ENCODE measurements around the gene SYNGR2.

The SYNGR2 gene

DNA sequence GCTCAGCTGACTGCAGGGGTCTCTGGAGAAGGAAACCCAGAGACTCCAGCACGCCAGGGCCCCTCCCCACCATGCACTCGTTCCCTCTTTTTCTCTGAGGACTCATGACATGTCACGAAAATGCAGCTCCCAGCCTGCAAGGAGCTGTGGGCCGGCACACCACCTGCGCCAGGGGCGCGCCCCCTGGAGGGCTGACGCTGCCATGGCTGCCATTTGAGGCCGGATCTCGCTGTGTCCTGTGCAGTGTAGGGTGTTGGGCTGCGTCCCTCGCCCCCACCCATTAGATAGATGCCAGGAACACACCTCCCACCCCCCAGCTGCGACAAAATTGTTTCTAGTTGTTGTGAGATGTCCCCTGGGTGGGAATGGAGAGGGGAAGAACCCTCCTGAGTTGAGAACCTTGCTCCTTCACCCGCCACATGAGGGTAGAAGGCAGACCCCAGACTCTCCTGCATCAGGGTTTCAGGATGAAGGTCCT lies 8.2 kb downstream of the SYNGR2 start:
- Histone ChIP-seq H3K36me3 (ENCODE audit: control insufficient read depth in 2 of 2, insufficient read depth in 1 of 2, low read length in 2 of 2) (peaks cover 29 to 85% of the 10 kb centered on the region in 2 experiments), H3K4me3 (ENCODE audit: low read depth, low read length) (no peak overlapping the region), H3K27ac (ENCODE audit: extremely low read depth, low read depth, low read length) (no peak overlapping the region), H3K4me1 (ENCODE audit: control insufficient read depth, insufficient read depth, low read length) (no peaks in the 10 kb centered on the region; the same call in 1 of the 2 replicates), H3K9me3 (ENCODE audit: control insufficient read depth, insufficient read depth, low read depth, low read length) (no peaks in the 10 kb centered on the region)
- POLR2A ChIA-PET, result interaction anchor here (0.5 to 4.1 kb wide), 6 partner anchors 10 to 218 kb away, joined by 3 to 48 read pairs (median 6); partner anchors contain the start of genes AFMID, TK1 and TNRC6C
- CTCF ChIA-PET, result interaction anchor here (0.5 to 8.1 kb wide), 37 partner anchors 9 to 1163 kb away, joined by 3 to 94 read pairs (median 4); partner anchors contain the start of genes AFMID and TK1
- TF ChIP-seq, protein P1, sequence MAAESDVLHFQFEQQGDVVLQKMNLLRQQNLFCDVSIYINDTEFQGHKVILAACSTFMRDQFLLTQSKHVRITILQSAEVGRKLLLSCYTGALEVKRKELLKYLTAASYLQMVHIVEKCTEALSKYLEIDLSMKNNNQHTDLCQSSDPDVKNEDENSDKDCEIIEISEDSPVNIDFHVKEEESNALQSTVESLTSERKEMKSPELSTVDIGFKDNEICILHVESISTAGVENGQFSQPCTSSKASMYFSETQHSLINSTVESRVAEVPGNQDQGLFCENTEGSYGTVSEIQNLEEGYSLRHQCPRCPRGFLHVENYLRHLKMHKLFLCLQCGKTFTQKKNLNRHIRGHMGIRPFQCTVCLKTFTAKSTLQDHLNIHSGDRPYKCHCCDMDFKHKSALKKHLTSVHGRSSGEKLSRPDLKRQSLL (tag by site-specific recombination; IDR thresholded peaks at IDR 0.05), result no peak
- no peak for TF ChIP-seq ZNF239 (tag by site-specific recombination; IDR thresholded peaks at IDR 0.05)
- no peak for TF ChIP-seq ZNF16 (tag by site-specific recombination; IDR thresholded peaks at IDR 0.05; ENCODE audit: low read depth)
- TF ChIP-seq ZNF391 (tag by site-specific recombination; IDR thresholded peaks at IDR 0.05; ENCODE audit: borderline replicate concordance, low read depth), result no peak
- TF ChIP-seq ZNF48 (tag by site-specific recombination; IDR thresholded peaks at IDR 0.05), result no peak
- no peak for TF ChIP-seq KLF10 (tag by site-specific recombination; IDR thresholded peaks at IDR 0.05)
- no peak for TF ChIP-seq ZNF423 (tag by site-specific recombination; IDR thresholded peaks at IDR 0.05)
- no peak for TF ChIP-seq ZNF394 (tag by site-specific recombination; IDR thresholded peaks at IDR 0.05; ENCODE audit: borderline replicate concordance)
- no peak for TF ChIP-seq OSR2 (tag by site-specific recombination; IDR thresholded peaks at IDR 0.05)
- TF ChIP-seq, protein P2, sequence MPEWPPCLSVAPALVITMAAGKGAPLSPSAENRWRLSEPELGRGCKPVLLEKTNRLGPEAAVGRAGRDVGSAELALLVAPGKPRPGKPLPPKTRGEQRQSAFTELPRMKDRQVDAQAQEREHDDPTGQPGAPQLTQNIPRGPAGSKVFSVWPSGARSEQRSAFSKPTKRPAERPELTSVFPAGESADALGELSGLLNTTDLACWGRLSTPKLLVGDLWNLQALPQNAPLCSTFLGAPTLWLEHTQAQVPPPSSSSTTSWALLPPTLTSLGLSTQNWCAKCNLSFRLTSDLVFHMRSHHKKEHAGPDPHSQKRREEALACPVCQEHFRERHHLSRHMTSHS (tag by site-specific recombination; IDR thresholded peaks at IDR 0.05), result no peak
- no peak for TF ChIP-seq ZNF530 (tag by site-specific recombination; IDR thresholded peaks at IDR 0.05; ENCODE audit: low read depth)
- no peak for TF ChIP-seq ZNF132 (tag by site-specific recombination; IDR thresholded peaks at IDR 0.05; ENCODE audit: borderline replicate concordance)
- peak; percentile 51; the same call in 1 of the 2 replicates for TF ChIP-seq KLF8 (tag by site-specific recombination; IDR thresholded peaks at IDR 0.05)
- no peak for TF ChIP-seq ZNF658 (tag by site-specific recombination; IDR thresholded peaks at IDR 0.05)
- TF ChIP-seq ZNF146 (tag by site-specific recombination; IDR thresholded peaks at IDR 0.05), result 0 out of 2 replicates have a peak, but pooled peaks have one; percentile 10
- TF ChIP-seq ZNF571 (tag by site-specific recombination; IDR thresholded peaks at IDR 0.05), result no peak
- TF ChIP-seq, protein P3, sequence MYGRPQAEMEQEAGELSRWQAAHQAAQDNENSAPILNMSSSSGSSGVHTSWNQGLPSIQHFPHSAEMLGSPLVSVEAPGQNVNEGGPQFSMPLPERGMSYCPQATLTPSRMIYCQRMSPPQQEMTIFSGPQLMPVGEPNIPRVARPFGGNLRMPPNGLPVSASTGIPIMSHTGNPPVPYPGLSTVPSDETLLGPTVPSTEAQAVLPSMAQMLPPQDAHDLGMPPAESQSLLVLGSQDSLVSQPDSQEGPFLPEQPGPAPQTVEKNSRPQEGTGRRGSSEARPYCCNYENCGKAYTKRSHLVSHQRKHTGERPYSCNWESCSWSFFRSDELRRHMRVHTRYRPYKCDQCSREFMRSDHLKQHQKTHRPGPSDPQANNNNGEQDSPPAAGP (tag by site-specific recombination; IDR thresholded peaks at IDR 0.05), result no peak
- TF ChIP-seq ZNF777 (tag by site-specific recombination; IDR thresholded peaks at IDR 0.05; ENCODE audit: borderline replicate concordance), result no peak
- TF ChIP-seq, protein P4, sequence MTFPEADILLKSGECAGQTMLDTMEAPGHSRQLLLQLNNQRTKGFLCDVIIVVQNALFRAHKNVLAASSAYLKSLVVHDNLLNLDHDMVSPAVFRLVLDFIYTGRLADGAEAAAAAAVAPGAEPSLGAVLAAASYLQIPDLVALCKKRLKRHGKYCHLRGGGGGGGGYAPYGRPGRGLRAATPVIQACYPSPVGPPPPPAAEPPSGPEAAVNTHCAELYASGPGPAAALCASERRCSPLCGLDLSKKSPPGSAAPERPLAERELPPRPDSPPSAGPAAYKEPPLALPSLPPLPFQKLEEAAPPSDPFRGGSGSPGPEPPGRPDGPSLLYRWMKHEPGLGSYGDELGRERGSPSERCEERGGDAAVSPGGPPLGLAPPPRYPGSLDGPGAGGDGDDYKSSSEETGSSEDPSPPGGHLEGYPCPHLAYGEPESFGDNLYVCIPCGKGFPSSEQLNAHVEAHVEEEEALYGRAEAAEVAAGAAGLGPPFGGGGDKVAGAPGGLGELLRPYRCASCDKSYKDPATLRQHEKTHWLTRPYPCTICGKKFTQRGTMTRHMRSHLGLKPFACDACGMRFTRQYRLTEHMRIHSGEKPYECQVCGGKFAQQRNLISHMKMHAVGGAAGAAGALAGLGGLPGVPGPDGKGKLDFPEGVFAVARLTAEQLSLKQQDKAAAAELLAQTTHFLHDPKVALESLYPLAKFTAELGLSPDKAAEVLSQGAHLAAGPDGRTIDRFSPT (tag by site-specific recombination; IDR thresholded peaks at IDR 0.05), result no peak
- no peak for TF ChIP-seq ZNF544 (tag by site-specific recombination; IDR thresholded peaks at IDR 0.05)
- TF ChIP-seq YY2 (tag by site-specific recombination; IDR thresholded peaks at IDR 0.05), result 0 out of 2 replicates have a peak, but pooled peaks have one; percentile 24
- TF ChIP-seq, protein P5, sequence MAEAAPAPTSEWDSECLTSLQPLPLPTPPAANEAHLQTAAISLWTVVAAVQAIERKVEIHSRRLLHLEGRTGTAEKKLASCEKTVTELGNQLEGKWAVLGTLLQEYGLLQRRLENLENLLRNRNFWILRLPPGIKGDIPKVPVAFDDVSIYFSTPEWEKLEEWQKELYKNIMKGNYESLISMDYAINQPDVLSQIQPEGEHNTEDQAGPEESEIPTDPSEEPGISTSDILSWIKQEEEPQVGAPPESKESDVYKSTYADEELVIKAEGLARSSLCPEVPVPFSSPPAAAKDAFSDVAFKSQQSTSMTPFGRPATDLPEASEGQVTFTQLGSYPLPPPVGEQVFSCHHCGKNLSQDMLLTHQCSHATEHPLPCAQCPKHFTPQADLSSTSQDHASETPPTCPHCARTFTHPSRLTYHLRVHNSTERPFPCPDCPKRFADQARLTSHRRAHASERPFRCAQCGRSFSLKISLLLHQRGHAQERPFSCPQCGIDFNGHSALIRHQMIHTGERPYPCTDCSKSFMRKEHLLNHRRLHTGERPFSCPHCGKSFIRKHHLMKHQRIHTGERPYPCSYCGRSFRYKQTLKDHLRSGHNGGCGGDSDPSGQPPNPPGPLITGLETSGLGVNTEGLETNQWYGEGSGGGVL (tag by site-specific recombination; IDR thresholded peaks at IDR 0.05), result no peak
- TF ChIP-seq ZNF302 (tag by site-specific recombination; IDR thresholded peaks at IDR 0.05; ENCODE audit: low read depth), result no peak
- no peak for TF ChIP-seq SP3 (tag by site-specific recombination; IDR thresholded peaks at IDR 0.05)
- TF ChIP-seq ZNF354C (tag by site-specific recombination; IDR thresholded peaks at IDR 0.05; ENCODE audit: borderline replicate concordance, low read depth), result no peak
- TF ChIP-seq, protein P6, sequence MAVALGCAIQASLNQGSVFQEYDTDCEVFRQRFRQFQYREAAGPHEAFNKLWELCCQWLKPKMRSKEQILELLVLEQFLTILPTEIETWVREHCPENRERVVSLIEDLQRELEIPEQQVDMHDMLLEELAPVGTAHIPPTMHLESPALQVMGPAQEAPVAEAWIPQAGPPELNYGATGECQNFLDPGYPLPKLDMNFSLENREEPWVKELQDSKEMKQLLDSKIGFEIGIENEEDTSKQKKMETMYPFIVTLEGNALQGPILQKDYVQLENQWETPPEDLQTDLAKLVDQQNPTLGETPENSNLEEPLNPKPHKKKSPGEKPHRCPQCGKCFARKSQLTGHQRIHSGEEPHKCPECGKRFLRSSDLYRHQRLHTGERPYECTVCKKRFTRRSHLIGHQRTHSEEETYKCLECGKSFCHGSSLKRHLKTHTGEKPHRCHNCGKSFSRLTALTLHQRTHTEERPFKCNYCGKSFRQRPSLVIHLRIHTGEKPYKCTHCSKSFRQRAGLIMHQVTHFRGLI (tag by site-specific recombination; IDR thresholded peaks at IDR 0.05), result peak; percentile 70
- no peak for TF ChIP-seq ZNF169 (tag by site-specific recombination; IDR thresholded peaks at IDR 0.05)
- no peak for TF ChIP-seq ZSCAN23 (tag by site-specific recombination; IDR thresholded peaks at IDR 0.05)
- TF ChIP-seq KLF7 (tag by site-specific recombination; IDR thresholded peaks at IDR 0.05; ENCODE audit: borderline replicate concordance), result no peak

Measured in HEK293 (cell line).